ENCODE measurements around the gene KMO.

DNA sequence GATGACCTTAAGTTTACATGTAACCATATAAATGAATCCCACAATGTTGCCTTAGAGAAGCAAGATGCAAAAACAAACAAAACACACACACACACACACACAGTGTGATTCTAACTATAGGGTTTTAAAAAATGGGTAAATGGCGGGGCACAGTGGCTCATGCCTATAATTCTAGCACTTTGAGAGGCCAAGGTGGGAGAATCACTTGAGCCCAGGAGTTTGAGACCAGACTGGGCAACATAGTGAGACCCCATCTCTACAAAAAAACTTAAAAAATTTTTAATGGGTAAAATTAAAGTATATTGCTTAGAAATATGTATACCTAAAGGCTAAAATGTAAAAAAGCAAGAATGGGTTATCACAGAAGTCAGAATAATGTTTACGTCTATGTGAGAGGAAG lies 15.8 kb downstream of the KMO start:
- TF ChIP-seq, protein P1, sequence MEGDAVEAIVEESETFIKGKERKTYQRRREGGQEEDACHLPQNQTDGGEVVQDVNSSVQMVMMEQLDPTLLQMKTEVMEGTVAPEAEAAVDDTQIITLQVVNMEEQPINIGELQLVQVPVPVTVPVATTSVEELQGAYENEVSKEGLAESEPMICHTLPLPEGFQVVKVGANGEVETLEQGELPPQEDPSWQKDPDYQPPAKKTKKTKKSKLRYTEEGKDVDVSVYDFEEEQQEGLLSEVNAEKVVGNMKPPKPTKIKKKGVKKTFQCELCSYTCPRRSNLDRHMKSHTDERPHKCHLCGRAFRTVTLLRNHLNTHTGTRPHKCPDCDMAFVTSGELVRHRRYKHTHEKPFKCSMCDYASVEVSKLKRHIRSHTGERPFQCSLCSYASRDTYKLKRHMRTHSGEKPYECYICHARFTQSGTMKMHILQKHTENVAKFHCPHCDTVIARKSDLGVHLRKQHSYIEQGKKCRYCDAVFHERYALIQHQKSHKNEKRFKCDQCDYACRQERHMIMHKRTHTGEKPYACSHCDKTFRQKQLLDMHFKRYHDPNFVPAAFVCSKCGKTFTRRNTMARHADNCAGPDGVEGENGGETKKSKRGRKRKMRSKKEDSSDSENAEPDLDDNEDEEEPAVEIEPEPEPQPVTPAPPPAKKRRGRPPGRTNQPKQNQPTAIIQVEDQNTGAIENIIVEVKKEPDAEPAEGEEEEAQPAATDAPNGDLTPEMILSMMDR (IDR thresholded peaks at IDR 0.05; ENCODE audit: insufficient read depth, low read length), result no peak
- TF ChIP-seq POLR2AphosphoS5 (IDR thresholded peaks at IDR 0.05; ENCODE audit: low read depth), result no peak
- TF ChIP-seq, protein P2, sequence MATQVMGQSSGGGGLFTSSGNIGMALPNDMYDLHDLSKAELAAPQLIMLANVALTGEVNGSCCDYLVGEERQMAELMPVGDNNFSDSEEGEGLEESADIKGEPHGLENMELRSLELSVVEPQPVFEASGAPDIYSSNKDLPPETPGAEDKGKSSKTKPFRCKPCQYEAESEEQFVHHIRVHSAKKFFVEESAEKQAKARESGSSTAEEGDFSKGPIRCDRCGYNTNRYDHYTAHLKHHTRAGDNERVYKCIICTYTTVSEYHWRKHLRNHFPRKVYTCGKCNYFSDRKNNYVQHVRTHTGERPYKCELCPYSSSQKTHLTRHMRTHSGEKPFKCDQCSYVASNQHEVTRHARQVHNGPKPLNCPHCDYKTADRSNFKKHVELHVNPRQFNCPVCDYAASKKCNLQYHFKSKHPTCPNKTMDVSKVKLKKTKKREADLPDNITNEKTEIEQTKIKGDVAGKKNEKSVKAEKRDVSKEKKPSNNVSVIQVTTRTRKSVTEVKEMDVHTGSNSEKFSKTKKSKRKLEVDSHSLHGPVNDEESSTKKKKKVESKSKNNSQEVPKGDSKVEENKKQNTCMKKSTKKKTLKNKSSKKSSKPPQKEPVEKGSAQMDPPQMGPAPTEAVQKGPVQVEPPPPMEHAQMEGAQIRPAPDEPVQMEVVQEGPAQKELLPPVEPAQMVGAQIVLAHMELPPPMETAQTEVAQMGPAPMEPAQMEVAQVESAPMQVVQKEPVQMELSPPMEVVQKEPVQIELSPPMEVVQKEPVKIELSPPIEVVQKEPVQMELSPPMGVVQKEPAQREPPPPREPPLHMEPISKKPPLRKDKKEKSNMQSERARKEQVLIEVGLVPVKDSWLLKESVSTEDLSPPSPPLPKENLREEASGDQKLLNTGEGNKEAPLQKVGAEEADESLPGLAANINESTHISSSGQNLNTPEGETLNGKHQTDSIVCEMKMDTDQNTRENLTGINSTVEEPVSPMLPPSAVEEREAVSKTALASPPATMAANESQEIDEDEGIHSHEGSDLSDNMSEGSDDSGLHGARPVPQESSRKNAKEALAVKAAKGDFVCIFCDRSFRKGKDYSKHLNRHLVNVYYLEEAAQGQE (IDR thresholded peaks at IDR 0.05; ENCODE audit: insufficient replicate concordance, low read depth), result no peak
